Mucosa of rectum (tissue), 2 donors: ENCODE data around the gene BCAR3.

Experiments used
- H3K27ac ChIP-seq, 2 donors: one replicate each; pipeline ENCODE4 v1.7.0; 2013; ENCODE audit warnings: inconsistent platforms in 2 of 2, low read depth in 2 of 2, low read length in 2 of 2
- H3K27me3 ChIP-seq, 2 donors: one replicate each; pipeline ENCODE4 v1.7.0; 2013; ENCODE audit warnings: low read length in 2 of 2; ENCODE audit not compliant: control insufficient read depth in 2 of 2, insufficient read depth in 2 of 2
- H3K36me3 ChIP-seq, 2 donors: one replicate each; pipeline ENCODE4 v1.7.0; 2013; ENCODE audit warnings: low read length in 2 of 2; ENCODE audit not compliant: control insufficient read depth in 2 of 2, insufficient read depth in 2 of 2
- H3K4me1 ChIP-seq, 2 donors: one replicate each; pipeline ENCODE4 v1.7.0; 2013; ENCODE audit warnings: low read length in 2 of 2, mild to moderate bottlenecking in 1 of 2; ENCODE audit not compliant: control insufficient read depth in 2 of 2, insufficient read depth in 2 of 2
- H3K4me3 ChIP-seq, 2 donors: one replicate each; pipeline ENCODE4 v1.7.0; 2013; ENCODE audit warnings: low read length in 2 of 2
- H3K9ac ChIP-seq, 2 donors: one replicate each; pipeline ENCODE4 v1.7.0; 2013; ENCODE audit warnings: low read length in 2 of 2, low read depth in 1 of 2, mild to moderate bottlenecking in 1 of 2
- H3K9me3 ChIP-seq, 2 donors: one replicate each; pipeline ENCODE4 v1.7.0; 2013; ENCODE audit warnings: low read length in 2 of 2; ENCODE audit not compliant: control insufficient read depth in 2 of 2
- donor health status: healthy.
- donor health status: Normal muscosa, but diverticular disease.

Gene BCAR3

GRCh38 chr1:93681101-93681988 lies at the start of gene BCAR3:
BCAR3 (minus strand) TSS chr1:93681837; CDS start chr1:93674930, 6,907 bp downstream.
- Histone ChIP-seq H3K4me1 (peaks cover 5% of the 10 kb centered on the region in 2 donors), H3K27me3 (no peaks in the 10 kb centered on the region), H3K9me3 (no peaks in the 10 kb centered on the region), H3K9ac (peak within 1 kb of the TSS; percentile 70), H3K4me3 (peak within 1 kb of the TSS; percentile 59 to 70), H3K36me3 (no peaks in the 10 kb centered on the region), H3K27ac (peak within 1 kb of the TSS; percentile 52)

GRCh38 chr1:93730621-93731020 lies 49.0 kb upstream of the BCAR3 start:
- Histone ChIP-seq H3K9ac (no peak overlapping the region), H3K4me3 (no peak overlapping the region), H3K27ac (no peak overlapping the region), H3K36me3 (no peaks in the 10 kb centered on the region), H3K4me1 (no peaks in the 10 kb centered on the region), H3K27me3 (no peaks in the 10 kb centered on the region), H3K9me3 (no peaks in the 10 kb centered on the region)

DNA sequence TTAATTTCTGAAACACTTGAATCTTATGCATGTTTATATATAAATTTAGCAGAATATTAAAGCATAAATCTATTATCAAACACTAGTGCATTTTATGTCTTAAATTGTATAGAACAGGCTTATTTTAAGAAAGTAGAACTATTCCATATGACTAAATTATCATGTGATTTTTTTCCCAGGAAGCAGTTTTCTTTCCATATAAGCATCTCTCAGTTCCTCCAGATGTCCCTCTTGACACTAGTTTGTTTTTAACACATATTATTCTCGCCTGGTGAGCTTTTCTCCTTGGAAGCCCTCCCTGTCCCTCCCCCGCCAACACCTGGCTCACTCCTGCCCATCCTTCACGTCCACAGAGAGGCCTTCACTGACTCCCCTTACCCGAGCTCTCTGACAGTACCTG lies 48.3 kb upstream of the BCAR3 start:
- Histone ChIP-seq H3K27me3 (no peaks in the 10 kb centered on the region), H3K4me1 (no peaks in the 10 kb centered on the region), H3K9ac (no peak overlapping the region), H3K36me3 (no peaks in the 10 kb centered on the region), H3K4me3 (no peak overlapping the region), H3K9me3 (no peaks in the 10 kb centered on the region), H3K27ac (no peak overlapping the region)

- Histone ChIP-seq H3K4me1 (no peaks in the 10 kb centered on the region), H3K36me3 (no peaks in the 10 kb centered on the region), H3K9me3 (no peaks in the 10 kb centered on the region), H3K27ac (no peak overlapping the region), H3K4me3 (no peak overlapping the region), H3K27me3 (no peaks in the 10 kb centered on the region), H3K9ac (no peak overlapping the region)
Measured at GRCh38 chr1:93729502-93729901, 47.9 kb upstream of the BCAR3 start.

DNA sequence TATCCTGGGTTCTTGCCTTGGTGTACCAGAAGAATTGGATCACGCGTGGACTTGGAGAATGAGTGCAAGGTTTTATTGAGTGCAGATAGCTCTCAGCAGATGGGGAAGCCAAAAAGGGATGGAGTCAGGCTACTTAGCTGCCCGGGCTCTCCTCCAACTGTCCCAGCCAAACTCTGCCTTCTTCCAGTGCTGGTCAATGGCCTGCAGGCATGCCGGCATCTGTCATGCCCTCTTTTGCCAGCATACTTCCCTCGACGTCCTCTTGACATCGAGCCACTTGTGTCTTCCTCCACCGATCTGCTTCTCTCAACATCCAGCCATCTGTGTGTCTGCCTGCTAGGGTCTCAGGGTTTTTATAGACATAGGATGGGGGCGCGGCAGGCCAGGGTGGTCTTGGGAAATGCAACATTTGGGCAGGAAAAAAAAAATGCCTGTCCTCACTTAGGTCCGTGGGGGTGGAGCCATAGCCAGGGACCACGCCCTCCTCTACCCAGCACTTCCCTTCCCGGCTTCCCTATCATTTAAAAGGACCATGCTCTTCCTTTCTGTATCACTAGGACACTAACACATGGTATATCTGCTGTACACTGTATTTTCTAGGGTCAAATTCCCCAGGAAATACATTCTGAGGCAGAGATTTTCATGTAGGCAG lies 47.0 kb upstream of the BCAR3 start:
- Histone ChIP-seq H3K9ac (no peak overlapping the region), H3K9me3 (no peaks in the 10 kb centered on the region), H3K4me3 (no peak overlapping the region), H3K36me3 (no peaks in the 10 kb centered on the region), H3K27ac (no peak overlapping the region), H3K27me3 (no peaks in the 10 kb centered on the region), H3K4me1 (no peaks in the 10 kb centered on the region)

DNA sequence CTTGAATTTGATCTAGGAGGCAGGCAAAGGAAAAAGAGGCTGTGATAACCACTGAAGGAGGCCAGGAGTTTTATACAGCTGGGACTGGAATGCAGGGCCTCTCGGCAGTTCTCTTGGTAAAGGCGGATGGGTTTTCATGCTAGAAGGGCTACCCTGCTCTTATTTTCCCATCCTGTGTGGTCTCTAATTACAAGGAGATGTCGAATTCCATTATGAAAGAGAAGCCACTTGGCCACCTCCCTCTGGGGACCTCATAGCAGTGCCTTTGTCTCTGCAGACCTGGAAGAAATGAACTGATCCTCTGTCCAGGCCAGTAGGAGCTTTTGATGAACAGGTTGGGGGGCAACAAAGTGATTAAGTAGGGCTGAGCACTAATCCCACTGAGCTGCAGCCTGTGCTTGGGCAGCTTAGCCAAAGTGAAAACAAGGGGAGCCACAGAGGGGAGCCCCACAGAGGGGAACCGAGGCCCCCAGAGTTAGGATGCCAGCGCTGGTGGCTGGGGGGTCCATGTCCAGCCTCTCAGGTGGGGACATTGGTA lies 42.2 kb upstream of the BCAR3 start:
- H3K4me1 ChIP-seq = no peaks in the 10 kb centered on the region
- H3K36me3 ChIP-seq = no peaks in the 10 kb centered on the region
- no peaks in the 10 kb centered on the region for H3K9me3 ChIP-seq
- H3K9ac ChIP-seq = no peak overlapping the region
- H3K27me3 ChIP-seq = no peaks in the 10 kb centered on the region
- no peak overlapping the region for H3K27ac ChIP-seq
- H3K4me3 ChIP-seq = no peak overlapping the region

DNA sequence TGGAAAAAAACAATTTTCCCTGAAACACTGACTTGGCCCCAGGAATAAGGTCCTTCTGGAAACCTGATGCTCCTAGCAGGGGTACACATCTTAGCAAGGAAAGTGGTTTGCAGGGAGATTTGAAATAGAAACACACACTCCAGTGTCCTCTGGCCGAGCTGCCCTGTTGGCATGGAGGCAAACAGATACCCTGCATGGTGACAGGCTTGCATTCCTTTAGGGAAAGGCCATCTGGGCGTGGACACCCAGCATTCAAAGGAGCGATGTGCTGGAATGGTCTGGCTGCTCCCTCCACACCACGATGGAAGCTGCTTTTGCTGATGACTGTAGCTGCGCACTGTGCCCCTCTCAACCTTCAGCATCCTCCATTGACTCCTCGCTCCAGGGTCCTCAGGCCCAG lies 41.5 kb upstream of the BCAR3 start:
- Histone ChIP-seq H3K4me3 (no peak overlapping the region), H3K9ac (no peak overlapping the region), H3K4me1 (no peaks in the 10 kb centered on the region), H3K9me3 (no peaks in the 10 kb centered on the region), H3K36me3 (no peaks in the 10 kb centered on the region), H3K27ac (no peak overlapping the region), H3K27me3 (no peaks in the 10 kb centered on the region)

- no peaks in the 10 kb centered on the region for H3K36me3 ChIP-seq
- H3K9ac ChIP-seq = no peak overlapping the region
- no peak overlapping the region for H3K4me3 ChIP-seq
- H3K9me3 ChIP-seq = no peaks in the 10 kb centered on the region
- H3K27me3 ChIP-seq = no peaks in the 10 kb centered on the region
- no peak overlapping the region for H3K27ac ChIP-seq
- no peaks in the 10 kb centered on the region for H3K4me1 ChIP-seq
Measured at GRCh38 chr1:93722081-93723031, 40.7 kb upstream of the BCAR3 start.

- Histone ChIP-seq H3K36me3 (no peaks in the 10 kb centered on the region), H3K27me3 (no peaks in the 10 kb centered on the region), H3K4me3 (no peak overlapping the region), H3K9me3 (no peaks in the 10 kb centered on the region), H3K4me1 (no peaks in the 10 kb centered on the region), H3K9ac (no peak overlapping the region), H3K27ac (no peak overlapping the region)
Measured at GRCh38 chr1:93720956-93721626, 39.5 kb upstream of the BCAR3 start.
